Small intestine (tissue), 7 donors: ENCODE results near the gene PPP1R14B. TPM values are rescaled to one million over a fixed set of nuclear protein-coding genes. Genes with fewer than 3 reads are reported as not detected.
A peak's percentile ranks its signal among the peaks of the same experiment; 100 is the strongest.

Source experiments
- DNase-seq, 2 donors: peaks; one replicate each; pipeline versions ENCODE4 v3.0.0 to v3.0.0-alpha.2; 2013
- FAIRE-seq: peaks from 2 replicates; lab custom pipeline; 2012; peaks lifted over from hg19 to GRCh38; lab: Jason Lieb, UNC
- H3K27ac ChIP-seq, 3 donors: one replicate each; pipeline ENCODE4 v1.5.1; 2013; ENCODE audit warnings: low read length in 2 of 3, mild to moderate bottlenecking in 2 of 3, control low read depth in 1 of 3, inconsistent platforms in 1 of 3, low read depth in 1 of 3, moderate library complexity in 1 of 3
- H3K27me3 ChIP-seq, 3 donors: one replicate each; pipeline ENCODE4 v1.6.1; 2013; ENCODE audit warnings: low read length in 3 of 3, inconsistent platforms in 1 of 3; ENCODE audit not compliant: control insufficient read depth in 3 of 3, insufficient read depth in 3 of 3
- H3K36me3 ChIP-seq, 3 donors: one replicate each; pipeline ENCODE4 v1.6.1; 2013; ENCODE audit warnings: low read length in 3 of 3, inconsistent platforms in 1 of 3, low read depth in 1 of 3, mild to moderate bottlenecking in 1 of 3, moderate library complexity in 1 of 3; ENCODE audit not compliant: control insufficient read depth in 3 of 3, insufficient read depth in 2 of 3
- H3K4me1 ChIP-seq, 3 donors: one replicate each; pipeline ENCODE4 v1.6.1; 2013; ENCODE audit warnings: low read length in 2 of 3, inconsistent platforms in 1 of 3, low read depth in 1 of 3, mild to moderate bottlenecking in 1 of 3, moderate library complexity in 1 of 3; ENCODE audit not compliant: control insufficient read depth in 3 of 3, insufficient read depth in 2 of 3
- H3K4me3 ChIP-seq, 3 donors: one replicate each; pipeline ENCODE4 v1.5.1; 2013; ENCODE audit warnings: low read length in 3 of 3, control low read depth in 1 of 3, inconsistent platforms in 1 of 3, low read depth in 1 of 3, mild to moderate bottlenecking in 1 of 3, moderate library complexity in 1 of 3
- H3K9me3 ChIP-seq, 2 donors: one replicate each; pipeline ENCODE4 v1.6.1; 2013; ENCODE audit warnings: low read depth in 1 of 2, low read length in 1 of 2; ENCODE audit not compliant: control insufficient read depth in 2 of 2, insufficient read depth in 1 of 2
- WGBS, 3 donors: extraction: QIAGEN DNeasy Blood & Tissue Kit; methylation state at CpG; one replicate each; pipeline ENCODE4 v1.1.7; 2013; 5-methylcytosine and 5-hydroxymethylcytosine counted together
- polyA plus RNA-seq, 4 donors: library from polyadenylated mRNA; stranded (reverse) in 3 of 4; unstranded in 1 of 4; fragments of 200-250 nt in 3 of 4; fragments of 120-200 nt in 1 of 4; gene quantifications; one replicate each; pipeline versions ENCODE4 v1.2.1 to v1.2.3, GENCODE V29; 2013
- donor health status: healthy with polysubstance abuse.
- donor health status: control.
- donor health status: control.
- donor health status: Bipolar disorder and iron deficiency.
- donor health status: healthy.

PPP1R14B gene
- polyA plus RNA-seq, 4 donors: 46.9 to 161 (median 143) TPM

DNA sequence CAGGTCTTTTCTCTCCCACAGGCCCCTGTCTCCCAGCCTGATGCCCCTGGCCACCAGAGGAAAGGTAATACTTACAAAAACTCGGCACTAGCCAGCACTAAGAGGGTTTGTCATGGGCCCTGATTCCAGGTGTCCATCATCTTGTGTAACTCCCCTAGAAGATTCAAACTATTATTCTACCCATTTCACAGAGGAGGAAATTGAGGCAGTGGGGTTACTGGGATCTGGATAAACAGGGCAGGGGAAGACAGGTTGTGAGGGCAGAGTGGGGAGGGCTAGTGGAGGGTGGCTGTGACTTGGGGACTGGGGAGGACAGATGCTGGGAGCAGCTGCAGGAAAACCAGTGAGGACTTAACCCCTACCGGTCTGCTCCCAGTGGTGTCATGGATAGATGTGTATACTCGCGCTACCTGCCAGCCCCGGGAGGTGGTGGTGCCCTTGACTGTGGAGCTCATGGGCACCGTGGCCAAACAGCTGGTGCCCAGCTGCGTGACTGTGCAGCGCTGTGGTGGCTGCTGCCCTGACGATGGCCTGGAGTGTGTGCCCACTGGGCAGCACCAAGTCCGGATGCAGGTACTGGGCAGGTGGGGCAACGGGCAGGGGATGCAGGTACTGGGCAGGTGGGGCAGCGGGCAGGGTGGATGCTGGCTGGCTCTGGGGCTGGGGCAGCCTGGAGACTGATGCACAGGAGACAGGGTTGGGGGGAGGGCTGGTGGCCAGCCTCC, 11.1 kb downstream of the PPP1R14B start:
- H3K27me3 ChIP-seq: no peaks in the 10 kb centered on the region
- DNase-seq: no peak
- H3K9me3 ChIP-seq: no peaks in the 10 kb centered on the region
- H3K4me1 ChIP-seq: peaks cover 0 to 58% (median 0%) of the 10 kb centered on the region in 3 donors
- H3K27ac ChIP-seq: peak overlapping the region in 2 of 3 donors; percentile 33 to 59
- peaks cover 0 to 50% (median 0%) of the 10 kb centered on the region in 3 donors for H3K36me3 ChIP-seq
- no peak for FAIRE-seq
- WGBS, 3 donors: 72 to 84% (median 76%) methylated on average over 12 of the region's 12 CpGs
- H3K4me3 ChIP-seq: peak overlapping the region in 2 of 3 donors; percentile 68 to 82

DNA sequence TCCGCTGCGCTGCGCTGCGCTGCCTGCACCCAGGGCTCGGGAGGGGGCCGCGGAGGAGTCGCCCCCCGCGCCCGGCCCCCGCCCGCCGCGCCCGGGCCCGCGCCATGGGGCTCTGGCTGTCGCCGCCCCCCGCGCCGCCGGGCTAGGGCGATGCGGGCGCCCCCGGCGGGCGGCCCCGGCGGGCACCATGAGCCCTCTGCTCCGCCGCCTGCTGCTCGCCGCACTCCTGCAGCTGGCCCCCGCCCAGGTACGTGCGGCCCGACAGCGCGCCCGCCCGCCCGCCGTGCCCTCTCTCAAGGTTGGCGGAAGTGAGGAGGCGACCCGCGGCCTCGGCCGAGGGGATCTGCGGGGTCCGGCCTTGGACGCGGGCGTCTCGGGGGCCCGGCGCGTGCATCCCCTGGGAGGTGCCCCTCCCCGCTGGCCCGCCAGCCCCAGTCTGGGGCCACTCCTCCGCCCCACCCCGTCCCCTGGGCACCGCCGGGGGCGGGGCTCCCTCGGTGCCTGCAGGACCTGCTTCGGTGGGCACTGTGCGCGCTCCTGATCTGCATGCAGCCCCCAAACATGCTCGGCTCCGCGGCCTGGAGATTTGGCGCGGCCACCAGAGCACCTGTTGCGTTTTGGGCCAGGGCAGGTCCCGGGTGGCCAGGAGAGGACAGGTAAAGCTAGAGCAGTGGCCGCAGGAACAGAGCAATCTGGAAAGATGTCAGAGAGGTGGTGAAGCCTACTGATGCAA, 11.9 kb downstream of the PPP1R14B start:
- DNase-seq (peak; percentile 68 to 84), FAIRE-seq (no peak)
- peak overlapping the region in 2 of 3 donors; percentile 33 to 59 for H3K27ac ChIP-seq
- H3K4me1 ChIP-seq: peaks cover 0 to 51% (median 0%) of the 10 kb centered on the region in 3 donors
- H3K36me3 ChIP-seq: peaks cover 0 to 49% (median 0%) of the 10 kb centered on the region in 3 donors
- no peaks in the 10 kb centered on the region for H3K27me3 ChIP-seq
- H3K4me3 ChIP-seq: peak overlapping the region; percentile 61 to 82 (median 68)
- H3K9me3 ChIP-seq: no peaks in the 10 kb centered on the region
- 1 to 2% (median 1%) methylated on average over 28 to 80 of the region's 80 CpGs for WGBS, 3 donors

DNA sequence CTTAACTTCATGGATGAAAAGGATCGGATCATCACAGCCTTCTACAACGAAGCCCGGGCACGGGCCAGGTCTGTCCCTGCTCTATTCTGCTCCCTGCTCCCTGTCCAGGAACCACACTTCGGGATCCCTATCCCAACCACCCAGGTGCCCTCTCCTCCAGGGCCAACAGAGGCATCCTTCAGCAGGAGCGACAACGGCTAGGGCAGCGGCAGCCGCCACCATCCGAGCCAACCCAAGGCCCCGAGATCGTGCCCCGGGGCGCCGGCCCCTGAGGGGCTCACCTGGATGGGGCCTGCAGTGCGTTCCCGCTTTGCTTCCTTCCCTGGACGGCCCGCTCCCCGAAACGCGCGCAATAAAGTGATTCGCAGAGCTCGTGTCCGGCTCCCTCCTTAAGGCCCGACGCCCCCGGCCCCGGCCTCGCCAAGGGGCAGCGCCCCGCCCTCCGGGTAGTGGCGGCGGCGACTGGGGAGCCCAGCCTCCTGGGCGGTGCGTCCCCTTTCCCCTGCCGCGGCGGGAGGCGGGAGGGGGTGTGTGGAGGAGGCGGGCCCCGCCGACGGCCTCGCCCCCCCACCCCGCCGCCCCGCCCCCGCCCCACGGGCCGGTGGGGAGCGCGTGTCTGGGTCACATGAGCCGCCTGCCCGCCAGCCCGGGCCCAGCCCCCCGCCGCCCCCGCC, 12.7 kb downstream of the PPP1R14B start, which contains the start of gene VEGFB:
TSS of gene VEGFB (plus strand) at position 672 of the 674 bp plus-strand sequence. CDS start 250 bp downstream, outside the sequence.
- H3K36me3 ChIP-seq: peaks cover 0 to 44% (median 0%) of the 10 kb centered on the region in 3 donors
- H3K4me1 ChIP-seq: peaks cover 0 to 56% (median 2%) of the 10 kb centered on the region in 3 donors
- 3 to 7% (median 5%) methylated on average over 17 to 62 of the region's 62 CpGs for WGBS, 3 donors
- H3K27ac ChIP-seq: peak within 1 kb of the TSS; percentile 33 to 81 (median 39)
- peak within 1 kb of the TSS; percentile 61 to 82 (median 74) for H3K4me3 ChIP-seq
- FAIRE-seq (no peak), DNase-seq (peak; percentile 63 to 80)
- no peaks in the 10 kb centered on the region for H3K9me3 ChIP-seq
- no peaks in the 10 kb centered on the region for H3K27me3 ChIP-seq

DNA sequence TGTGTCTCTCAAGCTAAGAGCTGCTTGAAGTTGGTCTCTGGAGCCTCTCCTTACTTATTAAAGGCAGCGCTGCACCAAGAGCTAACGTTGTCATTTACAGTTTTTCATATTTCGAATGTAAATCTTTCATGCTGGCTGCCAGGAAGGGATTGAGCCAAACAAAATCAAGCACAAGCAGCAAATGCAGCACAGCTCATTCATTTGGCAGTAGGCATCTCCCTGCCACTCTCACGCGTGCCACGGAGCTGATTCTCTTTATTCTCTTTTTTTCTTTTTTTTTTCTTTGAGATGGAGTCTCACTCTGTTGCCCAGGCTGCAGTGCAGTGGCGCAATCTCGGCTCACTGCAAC, 13.8 kb downstream of the PPP1R14B start:
- Histone ChIP-seq H3K9me3 (no peaks in the 10 kb centered on the region), H3K4me1 (peaks cover 0 to 54% (median 2%) of the 10 kb centered on the region in 3 donors), H3K4me3 (no peak overlapping the region), H3K27me3 (no peaks in the 10 kb centered on the region), H3K27ac (no peak overlapping the region), H3K36me3 (peaks cover 0 to 33% (median 0%) of the 10 kb centered on the region in 3 donors)
- WGBS, 3 donors: 86 to 88% (median 88%) methylated on average over 8 of the region's 8 CpGs
- FAIRE-seq: no peak
- DNase-seq: no peak

DNA sequence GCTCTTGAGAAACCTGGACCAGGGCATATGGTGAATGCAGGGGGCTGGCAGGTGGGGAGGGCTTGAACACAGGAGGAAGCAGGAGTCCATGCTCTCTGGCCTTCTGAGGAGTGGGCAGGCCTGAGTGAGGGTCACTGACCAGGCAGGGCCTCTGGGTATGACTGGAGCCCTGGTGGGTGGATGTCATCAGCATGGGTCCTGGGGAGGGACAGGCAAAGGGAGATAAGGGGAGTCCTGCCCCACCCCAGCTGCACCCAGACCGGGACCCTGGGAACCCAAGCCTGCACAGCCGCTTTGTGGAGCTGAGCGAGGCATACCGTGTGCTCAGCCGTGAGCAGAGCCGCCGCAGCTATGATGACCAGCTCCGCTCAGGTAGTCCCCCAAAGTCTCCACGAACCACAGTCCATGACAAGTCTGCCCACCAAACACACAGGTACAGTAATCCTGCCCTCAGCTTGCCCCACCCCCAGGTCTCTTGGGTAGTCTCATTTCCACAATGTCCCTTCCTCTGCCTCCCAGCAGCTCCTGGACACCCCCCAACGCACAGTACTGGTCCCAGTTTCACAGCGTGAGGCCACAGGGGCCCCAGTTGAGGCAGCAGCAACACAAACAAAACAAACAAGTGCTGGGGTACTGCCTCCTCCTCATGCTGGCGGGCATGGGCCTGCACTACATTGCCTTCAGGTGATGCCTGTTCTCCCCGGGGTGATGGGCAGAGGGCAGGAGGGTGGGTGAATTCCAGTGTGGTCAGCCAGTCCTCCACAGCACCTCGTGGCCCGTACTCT, 14.4 kb downstream of the PPP1R14B start:
- H3K4me3 ChIP-seq: no peak overlapping the region
- 78 to 85% (median 82%) methylated on average over 14 to 15 of the region's 15 CpGs for WGBS, 3 donors
- no peak for DNase-seq
- H3K27ac ChIP-seq: no peak overlapping the region
- H3K36me3 ChIP-seq: peaks cover 0 to 27% (median 0%) of the 10 kb centered on the region in 3 donors
- no peak for FAIRE-seq
- no peaks in the 10 kb centered on the region for H3K9me3 ChIP-seq
- peaks cover 0 to 51% (median 2%) of the 10 kb centered on the region in 3 donors for H3K4me1 ChIP-seq
- no peaks in the 10 kb centered on the region for H3K27me3 ChIP-seq

DNA sequence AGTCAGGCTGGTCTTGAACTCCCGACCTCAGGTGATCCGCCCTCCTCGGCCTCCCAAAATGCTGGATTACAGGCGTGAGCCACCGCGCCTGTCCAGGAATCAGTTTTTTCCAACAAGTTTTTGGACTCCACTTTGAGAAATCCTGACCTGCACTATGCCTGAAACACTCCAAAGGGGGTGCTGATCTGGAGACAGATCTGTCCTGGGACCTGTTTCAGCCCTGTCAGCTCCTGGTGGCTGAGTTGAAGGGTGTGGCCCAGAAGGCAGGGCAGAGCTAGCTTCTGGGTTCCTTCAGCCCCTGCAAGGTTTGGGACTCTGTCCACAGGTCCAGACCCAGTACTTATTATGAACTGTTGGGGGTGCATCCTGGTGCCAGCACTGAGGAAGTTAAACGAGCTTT, 15.2 kb downstream of the PPP1R14B start:
- no peaks in the 10 kb centered on the region for H3K9me3 ChIP-seq
- H3K4me1 ChIP-seq: peaks cover 0 to 55% (median 2%) of the 10 kb centered on the region in 3 donors
- no peak for FAIRE-seq
- DNase-seq: no peak
- no peak overlapping the region for H3K27ac ChIP-seq
- H3K27me3 ChIP-seq: no peaks in the 10 kb centered on the region
- WGBS, 3 donors: 60 to 86% (median 74%) methylated on average over 7 of the region's 7 CpGs
- peaks cover 0 to 21% (median 0%) of the 10 kb centered on the region in 3 donors for H3K36me3 ChIP-seq
- H3K4me3 ChIP-seq: no peak overlapping the region

DNA sequence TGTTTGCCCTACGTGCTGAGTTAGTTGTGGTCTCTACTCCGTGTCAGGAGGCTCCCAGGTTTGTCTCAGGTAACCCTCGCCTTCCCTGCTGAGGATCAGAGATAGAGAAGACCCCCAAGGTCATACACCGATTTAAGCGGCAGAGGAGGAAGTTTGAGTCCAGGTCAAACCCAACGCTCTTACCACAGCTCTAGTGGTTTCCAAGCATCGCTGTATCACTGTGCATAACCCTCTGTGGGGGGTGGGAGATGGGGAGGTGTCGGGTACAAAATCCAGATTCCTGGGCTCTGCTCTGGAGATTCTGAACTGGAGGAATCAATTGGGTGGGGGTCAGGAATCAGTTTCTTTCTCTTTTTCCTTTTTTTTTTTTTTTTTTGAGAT, 15.8 kb downstream of the PPP1R14B start:
- Histone ChIP-seq H3K27me3 (no peaks in the 10 kb centered on the region), H3K36me3 (peaks cover 0 to 17% (median 0%) of the 10 kb centered on the region in 3 donors), H3K27ac (peak overlapping the region; percentile 83 to 97 (median 86)), H3K4me1 (peaks cover 0 to 53% (median 2%) of the 10 kb centered on the region in 3 donors), H3K9me3 (no peaks in the 10 kb centered on the region), H3K4me3 (peak overlapping the region; percentile 73 to 81 (median 78))
- no peak for DNase-seq
- no peak for FAIRE-seq
- 5 to 7% (median 6%) methylated on average over 8 of the region's 8 CpGs for WGBS, 3 donors
